Spleen (tissue), 11 donors: ENCODE results near the gene BTNL9. TPM values are rescaled to one million over a fixed set of nuclear protein-coding genes. Genes with fewer than 3 reads are reported as not detected.

ENCODE experiments used
- DNase-seq: peaks from one replicate; pipeline ENCODE4 v3.0.0-alpha.2; 2020
- H3K27ac ChIP-seq, 8 donors: fragments of 200-600 bp; sonication (generic) in 7 of 8; 1 replicate in 4 of 8; 2 replicates in 4 of 8; pipeline versions ENCODE4 v1.5.0 to v1.8.0; 2016 to 2021; ENCODE audit warnings: inconsistent platforms in 4 of 8, mild to moderate bottlenecking in 4 of 8, moderate library complexity in 1 of 8
- H3K27me3 ChIP-seq, 7 donors: fragments of 200-600 bp; sonication (generic) in 6 of 7; replicated peaks in 1 of 7; 1 replicate in 4 of 7; 2 replicates in 3 of 7; pipeline versions ENCODE4 v1.5.0 to v1.8.0; 2016 to 2021; ENCODE audit warnings: inconsistent platforms in 3 of 7, mild to moderate bottlenecking in 1 of 7
- H3K36me3 ChIP-seq, 6 donors: fragments of 200-600 bp; sonication (generic) in 5 of 6; 1 replicate in 4 of 6; 2 replicates in 2 of 6; pipeline versions ENCODE4 v1.5.0 to v1.8.0; 2016 to 2021; ENCODE audit warnings: inconsistent platforms in 2 of 6
- H3K4me1 ChIP-seq, 6 donors: fragments of 200-600 bp; sonication (generic) in 5 of 6; 1 replicate in 3 of 6; 2 replicates in 3 of 6; pipeline versions ENCODE4 v1.5.0 to v1.8.0; 2016 to 2021; ENCODE audit warnings: inconsistent platforms in 3 of 6
- H3K4me3 ChIP-seq, 8 donors: fragments of 200-600 bp; sonication (generic) in 7 of 8; 1 replicate in 4 of 8; 2 replicates in 4 of 8; pipeline versions ENCODE4 v1.5.0 to v1.8.0; 2016 to 2021; ENCODE audit warnings: inconsistent platforms in 4 of 8, mild to moderate bottlenecking in 4 of 8, moderate library complexity in 2 of 8
- H3K9me3 ChIP-seq, 8 donors: fragments of 200-600 bp; sonication (generic) in 7 of 8; 1 replicate in 4 of 8; 2 replicates in 4 of 8; pipeline versions ENCODE4 v1.5.0 to v1.8.0; 2016 to 2021; ENCODE audit warnings: inconsistent platforms in 4 of 8
- POLR2A ChIP-seq, 3 donors: fragments of 450-650 bp; IDR thresholded peaks; one replicate each; pipeline ENCODE4 v1.5.1; 2017; ENCODE audit warnings: antibody characterized with exemption in 3 of 3, mild to moderate bottlenecking in 1 of 3
- POLR2AphosphoS5 ChIP-seq, 3 donors: sonication (generic); formaldehyde crosslinking; IDR thresholded peaks; one replicate each; pipeline ENCODE4 v1.5.1; 2017; ENCODE audit warnings: antibody characterized with exemption in 3 of 3
- WGBS, 5 donors: extraction: QIAGEN DNeasy Blood & Tissue Kit in 3 of 5; methylation state at CpG; one replicate each; pipeline versions ENCODE4 v1.1.5 to v1.1.7; 2013 to 2018; 5-methylcytosine and 5-hydroxymethylcytosine counted together
- intact Hi-C: fragments of 100-400 bp; cut with DNase I; formaldehyde crosslinking; loops from one replicate; pipeline ENCODE4 v1.15.0; 2023; ENCODE audit warnings: low total_unique reads
- polyA plus RNA-seq, 3 donors: library from polyadenylated mRNA; stranded (reverse); fragments of 200-250 nt; gene quantifications; one replicate each; pipeline ENCODE4 v1.2.1, GENCODE V29; 2013
- total RNA-seq, 7 donors: library from RNA; depleted of rRNA in 3 of 7; stranded (reverse); fragments of >200 nt in 3 of 7; fragmentation: NEBNext Ultra II Directional in 4 of 7; extraction: Animal tissue kit (Norgen Biotek cat#: 25700) in 4 of 7; gene quantifications; one replicate each; pipeline versions ENCODE4 v1.1.0 to v1.2.1, GENCODE V29; 2016 to 2021
- TF ChIP-seq, protein P1 (sequence below), 11 experiments: fragments of 200-600 bp in 7 of 11; fragments of 450-650 bp in 4 of 11; sonication (generic) in 4 of 11; IDR thresholded peaks in 8 of 11; conservative IDR thresholded peaks in 3 of 11; 1 replicate in 7 of 11; 2 replicates in 4 of 11; pipeline versions ENCODE4 v1.4.0 to v1.8.0; 2016 to 2021; ENCODE audit warnings: antibody characterized with exemption in 11 of 11, inconsistent platforms in 4 of 11, mild to moderate bottlenecking in 1 of 11
- donor health status: healthy with polysubstance abuse.
- donor health status: DM: no; HTN: no; CAD: no; lungs with moderate emphysema.
- donor health status: DM: no; HTN: no; CAD: no.
- donor health status: Bipolar disorder and iron deficiency.
- donor health status: healthy.
- donor health status: DM: no; HTN: no; CAD: no.
- donor health status: DM: yes; HTN: yes; CAD: no.

The BTNL9 gene
- total and polyA plus RNA-seq, 10 donors, result 17.2 to 123 (median 85.7) TPM

DNA sequence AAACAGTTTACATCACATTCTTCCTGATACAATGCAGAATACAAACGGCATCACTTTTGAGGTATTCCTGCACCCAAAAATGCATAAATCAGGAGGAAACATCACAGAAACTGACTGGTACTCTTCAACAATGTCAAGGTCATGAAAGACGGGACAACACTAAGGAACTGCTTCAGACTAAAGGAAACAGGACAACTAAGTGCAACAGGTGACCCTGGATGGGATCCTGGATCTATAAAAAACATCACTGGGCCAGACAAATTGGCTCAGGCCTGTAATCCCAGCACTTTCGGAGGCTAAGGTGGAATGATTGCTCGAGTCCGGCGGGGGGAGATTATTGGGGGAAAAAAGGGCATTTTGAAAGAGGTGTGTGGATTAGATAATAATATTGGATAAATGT lies 22.6 kb downstream of the BTNL9 start:
- no peak overlapping the region for H3K27ac ChIP-seq
- intact Hi-C loops, result no loop called here
- 79 to 83% (median 80%) methylated on average over 6 of the region's 6 CpGs for WGBS, 5 donors
- H3K9me3 ChIP-seq, result no peaks in the 10 kb centered on the region
- no peak overlapping the region for H3K4me3 ChIP-seq
- peaks cover 0 to 97% (median 28%) of the 10 kb centered on the region in 7 donors for H3K27me3 ChIP-seq
- peaks cover 0 to 22% (median 8%) of the 10 kb centered on the region in 6 donors for H3K4me1 ChIP-seq
- TF ChIP-seq POLR2AphosphoS5 (IDR thresholded peaks at IDR 0.05), result no peak
- TF ChIP-seq POLR2A (IDR thresholded peaks at IDR 0.05), result no peak
- TF ChIP-seq, protein P1, sequence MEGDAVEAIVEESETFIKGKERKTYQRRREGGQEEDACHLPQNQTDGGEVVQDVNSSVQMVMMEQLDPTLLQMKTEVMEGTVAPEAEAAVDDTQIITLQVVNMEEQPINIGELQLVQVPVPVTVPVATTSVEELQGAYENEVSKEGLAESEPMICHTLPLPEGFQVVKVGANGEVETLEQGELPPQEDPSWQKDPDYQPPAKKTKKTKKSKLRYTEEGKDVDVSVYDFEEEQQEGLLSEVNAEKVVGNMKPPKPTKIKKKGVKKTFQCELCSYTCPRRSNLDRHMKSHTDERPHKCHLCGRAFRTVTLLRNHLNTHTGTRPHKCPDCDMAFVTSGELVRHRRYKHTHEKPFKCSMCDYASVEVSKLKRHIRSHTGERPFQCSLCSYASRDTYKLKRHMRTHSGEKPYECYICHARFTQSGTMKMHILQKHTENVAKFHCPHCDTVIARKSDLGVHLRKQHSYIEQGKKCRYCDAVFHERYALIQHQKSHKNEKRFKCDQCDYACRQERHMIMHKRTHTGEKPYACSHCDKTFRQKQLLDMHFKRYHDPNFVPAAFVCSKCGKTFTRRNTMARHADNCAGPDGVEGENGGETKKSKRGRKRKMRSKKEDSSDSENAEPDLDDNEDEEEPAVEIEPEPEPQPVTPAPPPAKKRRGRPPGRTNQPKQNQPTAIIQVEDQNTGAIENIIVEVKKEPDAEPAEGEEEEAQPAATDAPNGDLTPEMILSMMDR (IDR thresholded peaks at IDR 0.05 in 8 of 11, conservative IDR thresholded peaks at IDR 0.05 in 3 of 11), result no peak
- peaks cover 0 to 4% (median 0%) of the 10 kb centered on the region in 6 donors for H3K36me3 ChIP-seq
- DNase-seq, result no peak

DNA sequence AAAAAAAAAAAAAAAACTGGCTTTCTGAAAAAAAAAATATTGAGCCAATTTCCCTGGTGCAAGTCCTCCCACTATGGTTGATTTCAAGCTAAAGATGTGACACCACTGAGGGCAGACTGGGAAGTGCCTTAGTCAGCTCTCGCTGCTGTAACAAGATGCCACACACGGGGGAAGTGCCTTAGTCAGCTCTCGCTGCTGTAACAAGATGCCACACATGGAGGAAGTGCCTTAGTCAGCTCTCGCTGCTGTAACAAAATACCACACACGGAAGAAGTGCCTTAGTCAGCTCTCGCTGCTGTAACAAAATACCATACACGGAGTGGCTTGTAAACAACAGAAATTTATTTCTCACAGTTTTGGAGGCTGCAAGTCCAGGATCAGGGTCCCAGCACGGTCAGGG lies 23.4 kb downstream of the BTNL9 start:
- DNase-seq, result no peak
- peaks cover 0 to 14% (median 4%) of the 10 kb centered on the region in 6 donors for H3K4me1 ChIP-seq
- TF ChIP-seq, protein P1 (IDR thresholded peaks at IDR 0.05 in 8 of 11, conservative IDR thresholded peaks at IDR 0.05 in 3 of 11), result no peak
- TF ChIP-seq POLR2AphosphoS5 (IDR thresholded peaks at IDR 0.05), result no peak
- H3K4me3 ChIP-seq, result no peak overlapping the region
- no peaks in the 10 kb centered on the region for H3K9me3 ChIP-seq
- peaks cover 0 to 4% (median 0%) of the 10 kb centered on the region in 6 donors for H3K36me3 ChIP-seq
- intact Hi-C loops, result no loop called here
- no peak overlapping the region for H3K27ac ChIP-seq
- H3K27me3 ChIP-seq, result peaks cover 0 to 97% (median 23%) of the 10 kb centered on the region in 7 donors
- WGBS, 5 donors, result 86 to 91% (median 87%) methylated on average over 8 of the region's 8 CpGs

DNA sequence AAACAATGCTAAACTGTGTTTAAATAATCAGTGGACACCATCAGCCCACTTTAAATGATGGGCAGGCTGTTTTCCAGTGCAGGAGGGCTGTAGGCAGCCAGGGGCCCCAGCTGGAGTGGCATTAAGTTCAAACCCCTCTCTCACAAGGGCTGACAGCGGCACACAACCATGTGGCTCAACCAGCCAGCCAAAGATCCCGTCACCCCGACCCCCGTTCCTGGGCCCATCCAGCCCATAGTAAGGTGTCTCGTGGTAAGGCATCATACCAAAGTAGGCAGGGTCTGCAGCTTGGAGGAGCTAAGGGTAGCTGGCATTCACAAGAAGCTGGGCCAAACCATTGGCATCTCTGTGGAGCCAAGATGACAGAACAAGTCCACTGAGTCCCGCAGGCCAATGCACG lies 24.9 kb downstream of the BTNL9 start:
- Histone ChIP-seq H3K27ac (no peak overlapping the region), H3K36me3 (no peaks in the 10 kb centered on the region), H3K27me3 (peaks cover 0 to 95% (median 14%) of the 10 kb centered on the region in 7 donors), H3K4me1 (no peaks in the 10 kb centered on the region), H3K4me3 (no peak overlapping the region), H3K9me3 (no peaks in the 10 kb centered on the region)
- intact Hi-C loops, result no loop called here
- WGBS, 5 donors, result 89 to 100% (median 92%) methylated on average over 1 to 7 of the region's 7 CpGs
- DNase-seq, result no peak
- no peak for TF ChIP-seq POLR2A (IDR thresholded peaks at IDR 0.05)

DNA sequence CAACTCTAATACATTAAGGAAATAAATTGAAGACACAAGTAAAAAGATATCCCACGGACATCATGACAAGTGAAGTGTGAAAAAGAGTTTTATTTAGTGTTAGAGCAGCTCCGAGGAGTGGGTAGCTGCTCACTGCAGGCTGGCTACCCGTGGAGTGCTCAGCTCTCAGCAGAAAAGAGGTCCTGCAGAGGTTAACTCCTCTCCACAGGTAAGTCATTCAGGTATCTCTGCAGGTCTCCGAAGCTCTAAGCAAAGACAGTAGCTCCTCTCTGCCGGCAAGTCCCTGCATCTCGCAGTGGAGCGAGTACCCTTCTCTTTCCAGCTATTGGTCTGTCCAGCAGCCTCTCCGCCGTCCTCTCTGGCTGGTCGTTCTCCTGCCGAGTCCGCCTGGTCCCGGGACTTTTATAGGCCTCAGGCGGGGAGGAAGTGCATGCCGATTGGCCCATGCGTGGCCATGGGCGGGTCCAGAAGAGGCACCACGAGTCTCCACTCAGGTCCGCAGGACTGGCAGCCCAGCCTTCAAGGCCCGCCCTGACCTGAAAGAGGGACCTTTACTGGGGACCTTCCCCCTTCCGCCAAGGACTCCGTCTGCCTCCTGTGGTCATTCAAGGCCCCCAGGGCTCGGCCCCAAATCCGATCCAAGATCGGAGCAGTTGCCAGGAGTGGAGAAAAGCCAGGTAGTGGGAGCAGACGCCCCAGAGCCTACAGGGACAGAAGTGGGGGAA lies 29.9 kb downstream of the BTNL9 start:
- 34 to 51% (median 44%) methylated on average over 13 to 26 of the region's 26 CpGs for WGBS, 5 donors
- Histone ChIP-seq H3K36me3 (no peaks in the 10 kb centered on the region), H3K27ac (no peak overlapping the region), H3K4me3 (no peak overlapping the region), H3K4me1 (no peaks in the 10 kb centered on the region), H3K9me3 (peaks cover 0 to 8% (median 0%) of the 10 kb centered on the region in 8 donors), H3K27me3 (peaks cover 0 to 93% (median 15%) of the 10 kb centered on the region in 7 donors)
- no peak for DNase-seq
- intact Hi-C loops, result no loop called here
- TF ChIP-seq, protein P1 (IDR thresholded peaks at IDR 0.05 in 8 of 11, conservative IDR thresholded peaks at IDR 0.05 in 3 of 11), result no peak
- TF ChIP-seq POLR2AphosphoS5 (IDR thresholded peaks at IDR 0.05), result peak; percentile 33 to 84 (median 44)
